ENCODE data around the gene GRIA4. TPM values are rescaled to one million over a fixed set of nuclear protein-coding genes. Genes with fewer than 3 reads are reported as not detected.

Gene GRIA4
- total and polyA plus RNA-seq, 2 donors (not counting 1 experiment from before 2014, with no cell fraction given): not detected

- Histone ChIP-seq H3K9me3 (ENCODE audit: control extremely low read depth in 1 of 3, control insufficient read depth in 2 of 3, insufficient read depth in 1 of 3, low read length in 2 of 3) (peaks cover 0 to 1% (median 0%) of the 10 kb centered on the region in 3 donors), H2AFZ (ENCODE audit: insufficient read depth, low read depth, low read length, poor library complexity, severe bottlenecking) (peak within 1 kb of the TSS; percentile 95), H3K4me1 (ENCODE audit: control insufficient read depth in 2 of 2, insufficient read depth in 2 of 2, low read length in 2 of 2) (peaks cover 11 to 17% of the 10 kb centered on the region in 2 donors), H3K4me3 (ENCODE audit: control extremely low read depth in 1 of 5, extremely low read depth in 1 of 5, insufficient read depth in 1 of 5, low read depth in 2 of 5, low read length in 4 of 5) (peak within 1 kb of the TSS; percentile 66 to 96 (median 82)), H4K20me1 (ENCODE audit: control insufficient read depth, insufficient read depth, low read length, poor library complexity, severe bottlenecking) (no peaks in the 10 kb centered on the region), H3K79me2 (ENCODE audit: control insufficient read depth, insufficient read depth, low read length) (peaks cover 30% of the 10 kb centered on the region), H3K9ac (ENCODE audit: low read length) (peak within 1 kb of the TSS; percentile 88), H3K27ac (ENCODE audit: low read length in 2 of 2) (peak within 1 kb of the TSS; percentile 71 to 83), H3K4me2 (replicated peaks; ENCODE audit: low read depth, low read length, poor library complexity, severe bottlenecking) (peak within 1 kb of the TSS; percentile 79), H3K36me3 (replicated peaks in 1 of 2; ENCODE audit: control extremely low read depth in 1 of 2, control insufficient read depth in 1 of 2, extremely low read depth in 1 of 2, insufficient read depth in 2 of 2, low read length in 1 of 2) (no peaks in the 10 kb centered on the region), H3K27me3 (replicated peaks in 1 of 4; ENCODE audit: control extremely low read depth in 1 of 4, control insufficient read depth in 3 of 4, insufficient read depth in 4 of 4, low read length in 3 of 4) (no peaks in the 10 kb centered on the region)
- TF ChIP-seq EZH2 (IDR thresholded peaks at IDR 0.05; ENCODE audit: borderline replicate concordance, insufficient read depth, low read depth, low read length, poor library complexity, severe bottlenecking) (no peak), CTCF (IDR thresholded peaks at IDR 0.05) (peak; percentile 10)
- under 1% methylated on average over 40 of the region's 48 CpGs for WGBS (ENCODE audit: insufficient coverage)
- DNase-seq (peak; percentile 96), ATAC-seq (ENCODE audit: low read depth) (peak; percentile 96)
- H3K4me3 Mint-ChIP-seq: peak within 1 kb of the TSS; percentile 91
- POLR2A ChIA-PET: no interaction called here
- peaks cover 1% of the 10 kb centered on the region for H3K9me3 Mint-ChIP-seq (ENCODE audit: insufficient read depth)
- CTCF ChIA-PET: interaction anchor here (0.7 to 2.2 kb wide), 3 partner anchors 16 to 68 kb away, joined by 3 to 10 read pairs (median 5); partner anchors contain the start of genes AASDHPPT and KBTBD3
- no peaks in the 10 kb centered on the region for H3K27me3 Mint-ChIP-seq
- H3K27ac Mint-ChIP-seq: peak within 1 kb of the TSS; percentile 86
- peaks cover 42% of the 10 kb centered on the region for H3K4me1 Mint-ChIP-seq
- intact Hi-C loops (cut with micrococcal nuclease): loop anchor here (1.0 to 5.0 kb wide), 4 partner anchors 55 to 1985 kb away; partner anchors contain the start of genes AASDHPPT, ALKBH8, CUL5 and KBTBD3
Observed at GRCh38 chr11:106021967-106022794, 412.3 kb downstream of the GRIA4 start, which contains the start of gene MSANTD4. Gene MSANTD4 (minus strand): TSS chr11:106022240. CDS start chr11:106010917, 11,323 bp downstream.

Data from B cell (primary cell).